ENCODE measurements around the gene IFNL1.
"Not testable (repeated sequence)": the region's sequence is repeated elsewhere in the genome, so short reads cannot be mapped to it uniquely, and the experiment has no call there.

The IFNL1 gene

GRCh38 chr19:39296055-39296645 lies at the start of gene IFNL1:
Gene IFNL1 (plus strand): TSS chr19:39296407. CDS start chr19:39296422, 15 bp downstream.
- no peak for DNase-seq

- DNase-seq, result no peak
Measured at GRCh38 chr19:39246951-39247669, 49.1 kb upstream of the IFNL1 start.

- DNase-seq, result no peak
Measured at GRCh38 chr19:39247701-39248664, 48.2 kb upstream of the IFNL1 start.

GRCh38 chr19:39248806-39249205 lies 47.4 kb upstream of the IFNL1 start, which contains the start of gene IFNL4:
Gene IFNL4 (minus strand): TSS chr19:39248856.
- no peak for DNase-seq

GRCh38 chr19:39251081-39251480 lies 45.1 kb upstream of the IFNL1 start:
- DNase-seq, result no peak

- no peak for DNase-seq
Measured at GRCh38 chr19:39251846-39252245, 44.4 kb upstream of the IFNL1 start.

GRCh38 chr19:39252458-39252857 lies 43.7 kb upstream of the IFNL1 start:
- DNase-seq, result no peak

- no peak for DNase-seq
Measured at GRCh38 chr19:39253374-39254149, 42.6 kb upstream of the IFNL1 start.

- DNase-seq, result no peak
Measured at GRCh38 chr19:39254531-39255345, 41.5 kb upstream of the IFNL1 start.

GRCh38 chr19:39257227-39257626 lies 39.0 kb upstream of the IFNL1 start:
- DNase-seq, result no peak

GRCh38 chr19:39261704-39262103 lies 34.5 kb upstream of the IFNL1 start:
- no peak for DNase-seq

GRCh38 chr19:39262496-39262895 lies 33.7 kb upstream of the IFNL1 start:
- DNase-seq, result no peak

GRCh38 chr19:39263912-39264305 lies 32.3 kb upstream of the IFNL1 start:
- no peak for DNase-seq

GRCh38 chr19:39264306-39265290 lies 31.6 kb upstream of the IFNL1 start:
- DNase-seq, result no peak

GRCh38 chr19:39265321-39265916 lies 30.8 kb upstream of the IFNL1 start:
- DNase-seq, result no peak

- not testable (repeated sequence) for DNase-seq
Measured at GRCh38 chr19:39268085-39268484, 28.1 kb upstream of the IFNL1 start, which contains the start of gene IFNL2. Gene IFNL2 (plus strand): TSS chr19:39268396. CDS start chr19:39268569, 173 bp downstream.

GRCh38 chr19:39268531-39269223 lies 27.5 kb upstream of the IFNL1 start:
- not testable (repeated sequence) for DNase-seq

GRCh38 chr19:39269369-39269768 lies 26.8 kb upstream of the IFNL1 start:
- DNase-seq, result not testable (repeated sequence)

All from NK-92 treated with Interleukin-12 subunit alpha and Interleukin-12 subunit beta, amount 100 ng/mL, for 24 hours (cell line).